ENCODE data around the gene CDKN2AIPNL.

- no peak for TF ChIP-seq CTCF (IDR thresholded peaks at IDR 0.05)
- TF ChIP-seq POLR2A (IDR thresholded peaks at IDR 0.05), result no peak
- TF ChIP-seq EP300 (IDR thresholded peaks at IDR 0.05; ENCODE audit: low read depth), result no peak
These were observed 13.0 kb downstream of the CDKN2AIPNL start for GRCh38 chr5:134398609-134399155.
